Mucosa of gallbladder (tissue), 1 donor: ENCODE measurements around the gene VAV3. TPM values are rescaled to one million over a fixed set of nuclear protein-coding genes. Genes with fewer than 3 reads are reported as not detected.

Source experiments
- DNase-seq: peaks from one replicate; pipeline ENCODE4 v3.0.0-alpha.2; 2020; ENCODE audit warnings: low spot score
- total RNA-seq: library from RNA; stranded (reverse); gene quantifications from one replicate; pipeline ENCODE4 v1.2.1, GENCODE V29; 2021
- donor health status: DM: no; HTN: no; CAD: no.

Gene VAV3
- total RNA-seq, 1 donor from 2014 or later, result 2.4 TPM

DNA sequence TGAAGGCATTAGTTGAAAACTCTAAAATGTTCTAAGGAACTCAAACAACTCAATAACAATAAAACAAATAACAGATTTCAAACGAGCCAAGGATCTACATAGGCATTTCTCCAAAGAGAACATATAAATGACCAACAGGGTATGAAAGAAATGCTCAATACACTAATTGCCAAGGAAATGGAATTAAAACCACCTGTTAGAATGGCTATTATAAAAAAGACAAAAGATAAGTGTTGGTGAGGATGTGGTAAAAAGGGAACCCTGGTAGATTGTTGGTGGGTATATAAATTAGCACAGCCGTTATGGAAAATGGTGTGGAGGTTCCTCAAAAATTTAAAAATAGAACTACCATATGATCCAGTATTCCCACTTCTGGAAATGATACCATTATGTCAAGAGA, 9.1 kb upstream of the VAV3 start:
- DNase-seq, result no peak

DNA sequence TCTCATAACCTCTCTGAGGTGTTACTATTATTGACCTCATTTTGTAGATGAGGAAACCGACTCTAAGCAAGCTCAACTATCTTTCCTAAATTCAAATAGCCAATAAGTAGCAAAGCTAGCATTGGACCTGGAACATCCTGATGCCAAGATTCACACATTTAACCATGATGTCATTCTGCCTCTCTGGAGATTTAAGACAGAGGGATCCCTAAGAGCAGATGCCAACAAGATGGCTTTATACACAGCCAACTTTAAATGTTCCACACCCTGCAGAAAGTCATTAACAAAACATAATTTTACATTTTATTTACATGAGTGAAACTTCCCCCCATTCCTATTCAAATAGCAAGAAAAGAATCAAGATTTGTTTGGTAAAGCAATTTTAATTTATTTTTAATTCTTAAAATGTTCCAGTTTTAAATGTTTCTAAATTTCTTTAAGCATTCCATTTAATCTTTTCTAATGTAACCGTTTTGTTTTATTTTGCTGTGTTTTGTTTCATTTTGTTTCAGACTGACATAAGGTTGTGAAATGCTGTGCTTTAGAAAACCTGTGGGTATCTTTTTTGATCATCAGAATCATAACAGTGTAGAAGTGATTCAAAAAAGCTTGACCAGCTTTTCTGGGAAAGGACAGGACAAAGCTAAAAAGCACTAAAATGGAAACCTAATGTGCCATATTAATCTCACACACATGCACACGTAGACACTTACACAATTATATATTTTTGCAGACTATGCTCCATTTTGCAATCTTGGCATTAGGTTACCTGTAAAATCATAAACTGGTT, 7.6 kb upstream of the VAV3 start:
- DNase-seq, result no peak

DNA sequence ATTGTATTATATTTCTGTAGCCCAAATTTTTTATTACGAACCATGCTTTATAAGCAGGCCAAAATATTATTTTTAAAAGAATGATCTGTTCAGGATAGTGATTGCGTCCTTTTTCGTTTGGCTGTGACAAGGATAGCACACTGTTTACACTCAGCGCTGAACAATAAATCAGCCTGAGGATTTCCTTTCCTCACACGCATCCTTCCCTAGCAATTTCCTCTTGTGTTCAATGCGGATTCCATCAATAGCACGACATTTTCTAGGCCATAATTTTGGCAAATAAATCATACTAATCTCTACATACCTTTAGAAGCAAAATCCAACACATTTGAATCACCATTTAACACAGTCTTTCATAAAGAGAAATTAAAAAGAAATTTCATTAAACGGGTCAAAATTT, 1.6 kb upstream of the VAV3 start:
- no peak for DNase-seq

- DNase-seq, result no peak
Observed at GRCh38 chr1:107964336-107965109, 457 bp downstream of the VAV3 start.

DNA sequence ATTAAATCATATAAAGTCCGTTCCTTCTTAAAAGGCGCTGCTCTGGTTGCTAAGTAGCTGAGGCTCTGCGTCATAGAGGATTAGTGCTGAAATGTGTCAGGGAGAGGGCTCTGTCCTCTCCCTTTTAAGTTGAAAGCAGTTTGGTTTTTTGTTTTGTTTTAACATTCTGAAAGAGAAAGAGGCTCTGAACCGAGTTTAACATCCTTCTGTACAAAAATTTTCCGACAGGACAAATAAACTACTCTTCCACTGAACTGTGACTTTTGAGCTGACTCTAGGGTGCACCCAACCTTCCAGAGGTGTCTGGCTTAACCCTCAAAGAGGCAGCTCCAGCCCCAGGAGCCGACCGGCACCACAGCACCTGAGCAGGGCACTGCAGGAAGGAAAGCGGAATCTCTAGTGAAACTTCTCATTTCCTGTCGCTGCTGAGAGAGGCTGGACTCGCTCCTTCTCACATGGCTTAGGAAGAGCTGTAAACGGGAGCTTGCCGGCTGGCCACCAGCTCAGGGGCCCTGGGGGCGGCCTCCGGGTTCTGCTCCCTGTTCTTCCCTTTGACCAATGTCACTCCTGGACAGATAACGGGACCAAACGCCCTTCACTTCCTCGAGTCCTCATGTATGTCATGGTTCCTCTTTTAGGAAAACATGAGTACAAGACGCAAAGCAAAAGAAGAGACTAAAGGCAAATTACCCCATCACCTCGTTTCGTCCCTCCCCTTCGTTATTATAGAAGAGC, 1.2 kb downstream of the VAV3 start:
- no peak for DNase-seq

- DNase-seq, result no peak
Observed at GRCh38 chr1:107963008-107963407, 2.0 kb downstream of the VAV3 start.

DNA sequence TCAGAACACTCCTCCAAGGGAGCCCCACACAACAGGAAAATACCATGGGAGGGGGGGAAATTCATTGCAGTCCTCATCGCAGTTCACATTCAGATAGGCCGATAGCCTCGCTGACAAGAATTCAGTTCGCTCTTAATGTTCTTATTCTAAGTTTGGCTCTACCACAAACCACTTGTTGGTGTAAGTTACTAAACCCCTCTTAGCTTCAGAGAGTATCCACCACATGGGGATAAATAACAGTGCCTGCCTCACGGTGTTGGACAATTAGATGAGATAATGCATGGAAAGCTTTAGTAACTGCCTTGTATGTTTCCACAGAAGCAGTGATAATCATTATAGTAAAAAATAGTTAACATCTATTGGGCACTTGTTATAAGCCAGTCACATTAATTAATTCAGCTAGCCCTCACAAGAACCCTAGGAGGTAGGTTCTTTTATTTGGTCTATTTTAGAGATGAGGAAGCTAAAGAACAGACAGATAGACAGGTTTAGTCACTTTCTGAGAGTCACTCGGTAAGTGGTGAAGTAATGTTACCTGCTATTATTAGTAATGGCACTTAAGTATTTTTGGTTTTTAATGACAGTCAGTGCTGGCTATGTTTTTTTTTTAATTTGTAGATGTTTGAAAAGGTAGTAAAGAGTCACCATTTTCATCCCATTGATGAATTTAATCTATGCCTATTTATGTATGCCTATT, 10.1 kb downstream of the VAV3 start:
- DNase-seq, result no peak

- DNase-seq, result no peak
Observed at GRCh38 chr1:107954126-107954525, 10.9 kb downstream of the VAV3 start.

- no peak for DNase-seq
Observed at GRCh38 chr1:107953556-107953955, 11.4 kb downstream of the VAV3 start.

GRCh38 chr1:107952989-107953388, 12.0 kb downstream of the VAV3 start:
- DNase-seq, result no peak

DNA sequence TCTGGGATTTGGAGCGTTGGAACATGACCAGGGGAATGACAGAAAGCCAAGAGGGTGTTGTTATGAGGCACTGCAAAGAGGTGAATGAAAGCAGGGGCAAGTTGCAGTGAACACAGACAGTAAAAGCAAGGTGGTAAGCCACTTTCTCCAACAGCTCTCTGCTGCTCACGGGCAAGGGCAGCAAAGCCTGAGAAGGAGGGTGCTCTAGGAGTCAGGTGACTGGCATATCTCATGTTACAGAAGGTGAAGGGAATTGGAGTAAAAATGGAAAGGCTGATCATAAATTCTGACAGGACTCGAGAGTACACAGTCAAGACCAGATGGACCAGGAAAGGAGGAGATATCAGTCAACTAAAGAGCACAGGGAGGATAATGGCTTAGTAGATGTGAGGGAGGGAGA, 14.5 kb downstream of the VAV3 start:
- DNase-seq, result no peak

DNA sequence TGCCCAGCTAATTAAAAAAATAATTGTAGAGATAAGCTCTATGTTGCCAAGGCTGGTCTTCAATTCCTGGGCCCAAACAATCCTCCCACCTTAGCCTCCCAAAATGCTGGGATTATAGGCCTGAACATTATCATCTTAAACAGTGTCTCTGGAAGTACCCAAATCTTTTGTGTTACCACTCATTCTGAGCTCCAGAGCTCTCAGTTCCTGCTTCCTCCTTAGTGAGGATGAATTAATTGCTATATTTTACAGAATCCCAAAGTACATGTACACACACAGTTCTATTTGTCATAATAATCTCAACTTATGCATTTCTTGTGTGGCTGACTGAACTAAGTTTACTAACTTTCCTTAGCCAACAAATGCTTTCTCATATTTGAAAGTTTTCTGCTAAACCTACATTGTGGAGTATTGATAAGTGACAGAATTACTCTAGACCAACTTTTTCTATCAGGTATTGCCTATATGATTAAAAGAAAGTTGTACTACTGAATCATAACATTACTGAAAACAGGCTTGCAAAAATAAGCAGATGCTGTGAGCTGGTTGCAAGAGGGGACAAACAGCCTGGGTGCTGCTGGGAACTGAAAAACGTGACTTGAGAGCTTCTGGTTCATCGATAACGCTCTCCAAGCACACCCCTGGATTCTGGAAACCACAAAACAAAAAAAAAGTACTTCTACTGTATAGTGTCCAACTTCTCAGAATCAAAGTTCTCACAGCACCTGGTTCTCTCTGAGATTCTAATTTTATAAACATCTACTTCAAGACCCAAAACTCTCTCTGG, 15.3 kb downstream of the VAV3 start:
- no peak for DNase-seq

DNA sequence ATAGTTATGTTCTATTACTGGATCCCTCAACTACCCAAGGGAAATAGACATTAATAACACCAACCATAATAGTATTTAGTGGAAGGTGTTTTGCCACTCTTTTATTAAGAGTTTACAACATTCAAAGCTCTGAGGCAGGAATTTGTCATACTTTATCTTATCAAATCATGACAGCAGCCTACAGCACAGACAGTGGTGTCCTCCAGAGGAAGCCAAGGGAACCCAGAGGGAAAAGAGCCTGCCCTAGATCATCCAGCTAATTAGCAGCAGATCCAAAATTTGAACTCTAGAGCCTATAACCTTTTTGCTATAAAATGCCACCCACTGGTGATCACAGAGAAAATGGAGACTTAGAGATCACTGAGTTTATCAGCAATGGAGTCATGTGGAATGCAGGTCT, 18.2 kb downstream of the VAV3 start:
- no peak for DNase-seq

DNA sequence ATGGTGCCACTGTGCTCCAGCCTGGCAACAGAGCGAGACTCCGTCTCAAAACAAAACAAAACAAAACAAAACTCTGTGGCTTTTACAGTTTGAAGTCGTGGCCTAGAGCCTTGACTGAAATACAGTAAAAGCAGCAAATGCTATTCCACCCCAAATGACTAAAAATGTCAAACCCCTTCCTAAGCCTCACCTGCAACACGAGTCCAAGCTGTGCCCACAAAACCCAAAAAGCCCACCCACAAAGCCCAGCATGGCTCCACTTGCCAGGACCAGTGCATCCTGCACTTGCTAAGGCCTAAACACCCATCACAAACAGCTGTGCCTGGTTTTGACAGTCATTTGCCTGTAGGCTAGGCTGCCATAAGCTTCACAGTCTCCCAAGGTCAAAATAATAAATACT, 21.3 kb downstream of the VAV3 start:
- DNase-seq, result no peak

DNA sequence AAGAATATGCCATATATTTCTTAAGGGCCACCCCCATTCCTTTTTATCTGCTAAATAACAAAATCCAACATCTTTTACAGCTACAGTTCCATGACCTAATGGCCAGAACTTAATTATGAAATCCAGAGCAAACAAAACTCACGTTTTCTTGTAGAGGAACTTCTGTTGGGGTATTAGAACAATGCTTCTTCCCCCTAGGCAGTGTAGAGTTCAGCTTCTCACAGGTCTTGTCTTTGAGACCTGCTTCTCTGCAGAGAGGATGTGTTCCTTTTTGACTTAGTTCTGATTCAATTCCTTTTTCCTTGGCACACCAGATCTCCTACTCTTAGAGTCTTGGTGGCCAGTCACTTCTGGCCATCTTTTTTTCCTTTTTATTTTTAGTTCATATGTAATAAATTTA, 22.2 kb downstream of the VAV3 start:
- no peak for DNase-seq

DNA sequence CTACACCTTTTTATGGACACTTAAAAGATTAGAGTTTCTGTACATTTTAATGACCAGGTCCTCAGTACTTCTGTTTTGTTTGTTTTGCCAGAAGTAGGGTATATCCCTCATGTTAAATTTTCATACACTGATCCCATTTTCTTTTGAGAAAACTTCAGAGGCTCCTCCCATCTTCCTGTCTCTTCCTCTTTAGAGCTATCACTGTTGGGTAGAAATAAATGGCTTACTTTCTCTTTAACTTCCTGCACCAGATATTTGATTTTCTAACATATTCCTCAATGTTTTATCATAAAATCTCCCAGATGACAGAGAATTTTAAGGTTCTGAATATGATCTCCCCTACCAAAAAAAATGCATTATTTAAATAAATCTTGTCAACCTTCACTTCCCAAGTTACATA, 23.4 kb downstream of the VAV3 start:
- DNase-seq, result no peak

- DNase-seq, result no peak
Observed at GRCh38 chr1:107941123-107941522, 23.9 kb downstream of the VAV3 start.

DNA sequence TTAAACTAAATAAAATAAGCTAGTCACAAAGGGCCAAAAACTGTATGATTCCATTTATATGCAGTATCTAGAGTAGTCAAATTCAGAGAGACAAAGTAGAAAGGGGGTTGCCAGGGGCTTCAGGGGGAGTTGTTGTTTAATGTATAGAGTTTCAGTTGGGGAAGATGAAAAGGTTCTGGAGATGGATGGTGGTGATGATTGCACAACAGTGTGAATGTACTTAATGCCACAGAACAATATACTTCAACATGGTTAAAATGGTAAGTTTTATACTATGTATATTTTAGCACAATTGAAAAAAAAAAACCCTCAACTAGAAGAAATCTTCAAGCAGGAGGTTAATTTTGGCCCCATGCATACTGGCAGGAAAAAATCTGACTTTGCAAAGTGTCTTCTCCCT, 24.3 kb downstream of the VAV3 start:
- no peak for DNase-seq

GRCh38 chr1:107940017-107940577, 24.9 kb downstream of the VAV3 start:
- DNase-seq, result no peak

- DNase-seq, result no peak
Observed at GRCh38 chr1:107939256-107939655, 25.7 kb downstream of the VAV3 start.
